ENCODE measurements around the gene ACKR3.

The ACKR3 gene

DNA sequence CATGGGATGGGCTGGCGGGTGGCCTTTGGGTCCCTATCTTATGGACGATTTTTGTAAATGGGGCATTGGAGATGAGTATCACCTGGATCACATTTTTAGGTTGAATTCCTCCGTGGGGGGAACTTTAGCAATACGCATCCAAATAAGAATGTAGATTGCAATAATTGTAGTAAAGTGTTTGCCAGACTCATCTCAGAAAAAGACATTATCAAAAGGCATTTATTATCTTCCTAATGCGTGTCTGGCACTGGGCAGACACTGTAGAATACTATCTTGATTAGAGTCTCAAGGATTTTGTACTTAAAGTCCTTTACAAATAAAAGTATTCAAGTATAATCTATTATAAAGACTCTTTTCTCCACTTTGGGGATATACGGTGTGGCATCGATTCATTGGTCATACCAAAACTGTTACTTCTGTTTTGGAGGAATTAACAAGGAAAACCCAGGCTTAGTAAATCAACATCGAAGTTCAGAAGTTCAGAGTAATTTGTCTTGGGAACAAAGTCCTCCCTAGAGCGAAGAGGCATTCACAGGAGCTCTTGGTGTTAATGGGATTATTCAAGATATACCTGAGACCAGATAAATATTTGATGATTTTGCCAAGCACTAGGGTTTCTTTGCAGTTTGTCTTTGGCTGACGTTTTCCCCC, 578 bp upstream of the ACKR3 start:
- DNase-seq (ENCODE audit: low read depth in 2 of 2), result no peak

DNA sequence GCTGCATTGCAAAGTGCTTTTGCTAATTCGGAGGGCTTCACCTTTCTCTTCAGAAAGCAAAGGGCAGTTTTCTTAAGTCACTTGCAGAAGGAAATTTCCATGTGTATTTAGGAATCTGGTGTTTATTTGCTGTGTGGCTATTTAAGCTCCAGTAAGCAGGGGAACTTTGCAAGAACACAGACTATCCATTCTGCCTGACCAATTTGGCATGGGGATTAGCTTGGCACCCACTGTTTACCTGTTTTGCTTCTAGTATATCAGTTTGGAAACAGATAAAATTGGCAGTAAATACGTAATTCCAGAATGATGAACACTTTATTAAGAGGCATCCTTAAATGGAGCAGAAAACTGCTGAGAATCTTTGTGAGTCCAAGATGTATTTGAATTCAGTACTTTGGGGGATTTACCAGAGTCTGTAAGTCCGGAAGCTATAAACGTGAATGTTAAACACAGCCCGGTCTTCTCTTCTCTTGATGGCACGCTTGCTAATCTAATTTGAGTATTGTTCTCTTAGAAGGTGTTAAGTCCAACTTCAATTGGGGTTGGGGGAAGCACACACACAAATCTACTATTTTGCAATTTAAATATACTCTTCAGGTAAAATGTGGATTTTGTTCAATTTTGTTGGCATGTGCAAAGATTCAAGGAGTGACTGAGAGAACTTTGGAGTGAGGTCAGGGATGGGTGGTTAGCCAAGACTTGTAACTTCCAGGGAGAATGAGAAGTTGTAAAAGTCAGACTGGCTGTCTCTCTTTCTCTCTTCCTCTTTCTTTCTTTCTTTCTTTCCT, 650 bp downstream of the ACKR3 start:
- DNase-seq (ENCODE audit: low read depth in 2 of 2), result no peak

DNA sequence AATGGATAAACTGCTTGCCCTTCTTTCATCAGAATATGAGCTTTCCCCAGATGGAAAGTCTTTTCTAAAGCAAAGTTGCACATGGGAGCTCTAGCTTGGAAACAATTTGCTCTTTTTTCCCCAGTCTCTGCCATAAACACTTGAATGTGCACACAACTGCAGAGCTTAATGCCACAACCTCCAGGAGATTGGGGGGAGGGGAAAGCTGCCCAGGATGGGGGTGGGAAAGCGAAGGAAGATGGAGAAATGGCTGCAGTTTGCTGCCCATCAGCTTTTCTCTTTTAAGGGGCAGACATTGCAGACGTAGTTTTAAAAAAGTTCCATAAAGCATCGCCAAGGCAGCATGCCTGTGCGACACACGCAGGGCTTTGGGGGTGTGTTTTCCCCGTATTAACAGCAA, 1.5 kb downstream of the ACKR3 start:
- no peak for DNase-seq (ENCODE audit: low read depth in 2 of 2)

DNA sequence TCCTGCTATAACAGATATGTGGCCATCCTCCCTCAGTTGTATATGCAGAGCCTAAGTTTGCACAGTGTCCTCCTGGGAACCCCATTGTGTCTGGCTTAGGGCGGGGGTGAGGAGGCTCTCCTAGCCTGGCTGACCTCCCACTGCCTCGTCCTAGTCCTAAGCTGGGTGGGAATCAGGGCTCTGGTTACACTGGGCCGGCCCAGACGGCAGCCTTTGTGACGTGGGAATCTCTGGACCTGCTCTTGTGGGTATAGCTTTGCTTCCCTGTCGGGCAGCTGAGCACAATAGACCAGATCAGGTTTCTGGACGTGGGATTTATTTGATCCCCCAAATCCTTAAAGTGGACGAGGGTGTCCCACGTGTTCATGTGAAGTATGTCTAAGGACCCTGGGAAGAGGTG, 2.9 kb downstream of the ACKR3 start:
- no peak for DNase-seq (ENCODE audit: low read depth in 2 of 2)

DNA sequence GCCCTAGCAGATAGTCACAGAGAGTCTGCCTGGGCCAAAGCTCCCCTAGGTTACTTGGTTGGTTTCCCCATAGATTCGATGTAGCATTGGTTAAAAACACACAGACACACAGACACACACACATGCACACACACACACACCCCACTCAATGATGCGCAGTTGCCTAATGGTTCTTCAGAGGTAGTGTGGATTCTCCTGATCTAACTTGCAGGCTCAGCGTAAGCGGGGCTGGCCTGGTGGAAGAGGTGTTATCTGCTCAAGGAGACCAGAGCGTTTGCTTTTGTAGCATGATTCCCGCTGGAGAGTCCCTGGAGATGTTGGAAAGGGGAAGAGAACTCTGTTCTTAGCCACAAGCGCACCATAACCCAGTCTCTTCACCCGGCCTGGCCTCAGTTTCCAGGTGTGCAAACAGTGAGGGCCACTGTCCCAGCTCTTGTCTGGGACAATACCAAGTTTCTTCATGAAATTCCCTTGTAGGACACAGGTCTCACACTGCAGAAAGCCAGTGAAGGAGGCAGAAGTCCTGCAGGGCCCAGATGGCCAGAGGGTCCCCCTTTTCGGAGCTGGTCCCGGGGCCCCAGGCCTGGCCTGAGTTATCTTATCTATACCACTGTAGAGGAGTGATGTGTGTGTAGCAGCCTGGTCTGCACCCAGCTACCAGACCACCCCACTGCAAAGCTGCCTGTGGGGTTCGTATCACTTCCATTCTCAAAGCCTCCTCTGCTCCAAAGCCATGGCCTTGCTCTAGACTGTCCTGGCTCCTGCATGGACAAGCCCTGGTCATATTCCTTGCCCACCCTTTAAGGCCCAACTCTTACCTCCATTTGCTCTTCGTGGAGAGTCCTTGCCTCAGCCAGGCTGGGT, 3.7 kb downstream of the ACKR3 start:
- DNase-seq (ENCODE audit: low read depth in 2 of 2), result no peak

DNA sequence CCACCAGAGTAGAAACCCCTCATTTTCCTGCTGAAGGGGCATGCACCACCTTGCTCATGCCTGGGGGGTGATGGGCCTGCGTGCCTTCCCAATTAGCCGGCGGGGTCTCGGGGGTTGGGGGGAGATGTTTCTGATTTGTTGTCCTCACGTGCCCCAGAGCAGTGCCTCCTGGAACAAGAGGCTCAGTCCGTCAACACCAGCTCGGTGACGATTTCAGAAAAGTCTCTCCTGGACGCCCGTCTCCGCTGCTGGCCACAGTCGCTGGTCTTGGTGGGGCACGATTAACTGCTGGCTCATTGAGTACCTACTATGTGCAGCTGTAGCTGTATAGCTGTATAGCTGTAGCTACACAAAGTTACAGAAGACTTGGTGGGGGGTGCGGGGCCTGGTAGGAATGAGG, 4.4 kb downstream of the ACKR3 start:
- no peak for DNase-seq (ENCODE audit: low read depth in 2 of 2)

DNA sequence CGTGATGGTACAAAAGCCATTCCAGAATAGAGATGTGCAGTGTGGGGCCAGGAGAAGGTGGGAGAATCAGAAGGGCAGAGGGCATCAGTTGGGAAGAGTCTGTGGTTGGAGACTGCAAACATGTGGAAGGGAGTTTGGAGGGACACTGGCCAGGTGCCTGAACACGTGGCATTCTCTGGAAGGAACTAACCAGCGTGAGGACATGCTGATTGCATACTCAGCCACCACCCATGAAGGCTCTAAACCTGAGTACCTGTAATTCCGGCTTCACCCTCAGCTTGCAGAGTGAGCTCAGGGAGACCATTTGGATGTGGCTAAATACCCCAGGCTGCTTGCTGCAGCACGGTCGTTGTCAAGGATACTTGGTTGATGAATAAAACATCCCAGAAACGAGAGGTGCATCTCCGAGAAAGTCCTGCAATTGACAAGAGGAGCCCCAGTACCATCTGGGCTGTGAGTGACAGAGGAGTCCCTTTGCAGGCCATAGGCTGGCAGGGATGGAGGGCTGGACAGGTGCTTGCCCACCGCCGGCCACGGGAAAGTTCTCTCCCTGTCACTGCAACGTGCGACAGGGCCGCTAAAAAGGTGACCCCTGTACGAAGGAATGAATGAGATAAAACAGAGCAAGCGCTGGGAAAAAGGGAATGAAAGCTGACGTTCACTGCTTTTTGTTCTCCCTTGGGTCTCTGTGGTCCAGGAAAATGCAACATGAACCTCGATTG, 5.0 kb downstream of the ACKR3 start:
- DNase-seq (ENCODE audit: low read depth in 2 of 2), result no peak

DNA sequence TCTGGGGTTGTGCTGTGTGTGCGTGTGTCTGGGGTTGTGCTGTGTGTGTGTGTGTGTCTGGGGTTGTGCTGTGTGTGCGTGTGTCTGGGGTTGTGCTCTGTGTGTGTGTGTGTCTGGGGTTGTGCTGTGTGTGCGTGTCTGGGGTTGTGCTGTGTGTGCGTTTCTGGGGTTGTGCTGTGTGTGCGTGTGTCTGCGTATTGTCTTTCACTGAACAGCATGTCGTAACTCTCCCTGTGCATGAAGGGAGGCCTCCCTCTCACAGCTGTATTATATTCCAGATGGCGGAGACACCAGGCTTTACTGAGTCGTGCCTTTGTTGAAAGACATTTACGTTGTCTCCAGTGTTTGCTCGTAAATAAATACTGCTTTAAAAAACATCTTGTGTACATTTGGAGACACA, 5.9 kb downstream of the ACKR3 start:
- no peak for DNase-seq (ENCODE audit: low read depth in 2 of 2)

DNA sequence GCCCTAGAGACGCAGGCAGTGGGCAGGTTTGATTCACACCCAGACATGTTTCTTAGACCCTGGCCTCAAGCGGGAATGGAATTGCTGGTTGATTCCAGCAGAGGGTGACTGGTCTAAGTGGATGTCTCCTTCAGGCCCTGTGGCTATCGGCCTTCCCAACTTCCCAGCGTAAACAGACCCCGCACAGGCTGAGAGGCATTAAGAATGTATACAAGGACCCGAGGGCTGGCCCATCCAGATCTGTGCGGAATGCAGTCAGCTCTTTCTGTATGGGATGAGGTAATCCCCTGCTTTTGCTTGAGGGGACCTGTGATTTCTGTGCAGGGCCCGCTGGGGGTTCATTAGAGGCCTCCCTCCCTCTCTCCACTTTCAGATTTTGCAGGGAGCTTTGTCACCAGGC, 6.5 kb downstream of the ACKR3 start:
- DNase-seq (ENCODE audit: low read depth in 2 of 2), result no peak

DNA sequence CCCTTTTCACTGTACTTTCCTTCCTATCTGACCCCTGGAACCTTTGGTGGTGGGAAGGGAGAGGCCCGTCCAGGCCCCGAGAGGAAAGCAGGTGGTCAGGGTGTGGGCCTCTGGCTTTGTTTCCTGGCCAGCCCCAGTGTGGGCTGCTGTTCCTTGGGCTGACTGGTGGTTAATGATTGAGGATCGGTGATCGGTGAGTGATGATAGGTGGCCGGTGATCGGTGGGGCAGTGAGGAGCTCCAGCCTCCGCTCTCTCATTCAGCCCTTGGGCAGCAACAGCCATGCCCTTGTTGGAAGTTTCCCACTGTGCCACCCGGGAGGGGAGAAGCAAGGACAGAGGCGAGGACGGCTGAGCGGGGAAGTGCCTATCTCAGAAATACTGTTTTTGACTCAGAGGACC, 7.3 kb downstream of the ACKR3 start:
- DNase-seq (ENCODE audit: low read depth in 2 of 2), result no peak

DNA sequence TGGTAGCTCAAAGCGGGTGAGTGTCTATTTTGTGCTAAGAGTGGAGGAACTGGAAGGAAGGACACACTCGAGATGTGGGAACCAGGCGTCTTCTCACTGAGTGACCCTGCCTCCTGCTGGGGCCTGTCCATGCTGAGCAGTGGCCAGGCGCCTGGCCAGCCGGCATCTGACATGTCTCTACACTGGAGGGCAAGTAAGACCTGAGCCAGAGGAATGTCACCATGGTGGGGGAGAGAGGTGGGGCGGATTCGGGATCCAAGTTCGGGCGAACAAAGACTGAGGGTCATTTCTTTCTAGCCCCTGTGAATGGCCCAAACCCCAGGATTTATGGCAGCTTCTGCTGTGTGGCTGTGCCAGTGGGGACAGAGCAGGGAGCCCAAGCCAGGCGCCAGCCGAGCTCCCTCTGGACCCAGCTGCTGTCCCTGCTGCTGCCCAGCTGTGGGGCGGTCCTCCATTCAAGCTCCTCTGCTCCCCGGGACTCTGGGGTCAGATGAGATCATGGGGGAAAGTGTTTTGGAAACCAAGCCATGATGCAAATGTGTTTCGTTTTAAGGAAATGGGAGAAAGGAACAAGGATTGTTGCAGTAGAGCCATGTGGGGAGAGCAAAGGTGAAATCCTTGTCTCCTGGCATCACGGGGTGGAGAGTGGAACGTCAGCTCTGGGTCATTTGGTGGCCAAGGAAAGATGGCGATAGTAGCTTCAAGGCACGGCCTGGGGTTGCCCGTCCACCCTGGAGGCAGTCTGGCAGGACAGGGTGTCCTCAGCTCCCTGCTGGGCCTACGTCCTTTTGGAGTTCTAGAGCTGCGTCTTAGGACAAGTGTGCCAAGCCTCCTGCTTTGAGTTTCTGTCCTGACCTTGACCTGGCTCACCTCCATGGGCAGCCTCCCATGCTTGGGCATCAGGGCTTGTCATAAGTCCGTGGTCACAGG, 8.1 kb downstream of the ACKR3 start:
- DNase-seq (ENCODE audit: low read depth in 2 of 2), result no peak

DNA sequence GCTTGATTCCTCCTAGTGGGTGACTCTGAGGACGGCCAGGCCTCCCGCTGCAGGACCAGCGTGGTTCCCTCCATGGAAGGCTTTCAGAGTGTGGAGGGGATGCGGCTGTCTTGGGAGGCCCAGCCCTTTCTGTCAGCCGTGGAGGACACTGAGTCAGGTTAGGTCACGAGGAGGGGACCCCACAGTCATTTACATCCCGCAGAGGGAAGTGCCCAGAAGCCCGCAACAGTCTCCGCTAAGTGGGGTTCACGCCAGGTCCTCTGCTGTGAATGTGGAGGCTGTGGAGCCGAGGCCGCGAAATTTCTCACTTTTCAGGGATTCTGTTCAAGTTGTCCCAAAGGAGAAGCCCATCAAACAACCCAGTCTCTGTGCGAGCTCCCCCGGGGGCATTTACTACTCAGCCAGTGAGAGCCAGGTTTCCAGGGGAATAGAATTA, 8.8 kb downstream of the ACKR3 start:
- DNase-seq (ENCODE audit: low read depth in 2 of 2), result no peak

DNA sequence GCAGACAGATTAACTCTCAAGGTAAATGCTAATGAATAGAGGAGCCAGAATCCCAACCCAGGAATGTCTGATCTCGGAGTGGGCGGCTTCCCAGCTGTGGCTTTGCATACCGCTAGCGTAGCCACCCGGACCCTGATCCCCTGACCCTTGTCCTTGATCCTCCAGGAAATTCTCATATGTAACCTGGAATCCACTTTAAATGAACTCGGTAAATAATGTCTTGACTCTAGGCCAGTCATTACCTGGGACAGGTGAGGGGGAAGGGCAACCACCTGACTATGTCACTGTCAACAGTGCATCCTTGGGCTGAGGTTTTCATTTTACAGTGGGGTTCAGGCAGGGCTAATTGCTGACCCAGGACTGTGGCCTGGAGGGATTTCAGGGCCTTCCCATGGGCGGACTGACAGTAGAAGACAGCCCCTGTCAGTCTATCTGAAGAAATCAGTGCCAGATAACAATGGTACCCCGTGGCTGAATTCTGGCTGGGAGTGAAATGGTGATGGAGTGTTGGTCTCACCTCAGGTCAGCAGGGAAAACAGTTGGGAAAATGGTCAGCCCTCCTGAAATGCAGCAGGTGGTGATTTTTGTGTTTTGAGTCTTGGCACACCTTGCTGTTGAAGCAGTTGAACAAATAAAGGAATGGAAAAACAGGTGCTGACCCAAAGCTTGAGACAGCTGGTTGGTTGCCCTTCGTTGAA, 9.6 kb downstream of the ACKR3 start:
- DNase-seq (ENCODE audit: low read depth in 2 of 2), result no peak

DNA sequence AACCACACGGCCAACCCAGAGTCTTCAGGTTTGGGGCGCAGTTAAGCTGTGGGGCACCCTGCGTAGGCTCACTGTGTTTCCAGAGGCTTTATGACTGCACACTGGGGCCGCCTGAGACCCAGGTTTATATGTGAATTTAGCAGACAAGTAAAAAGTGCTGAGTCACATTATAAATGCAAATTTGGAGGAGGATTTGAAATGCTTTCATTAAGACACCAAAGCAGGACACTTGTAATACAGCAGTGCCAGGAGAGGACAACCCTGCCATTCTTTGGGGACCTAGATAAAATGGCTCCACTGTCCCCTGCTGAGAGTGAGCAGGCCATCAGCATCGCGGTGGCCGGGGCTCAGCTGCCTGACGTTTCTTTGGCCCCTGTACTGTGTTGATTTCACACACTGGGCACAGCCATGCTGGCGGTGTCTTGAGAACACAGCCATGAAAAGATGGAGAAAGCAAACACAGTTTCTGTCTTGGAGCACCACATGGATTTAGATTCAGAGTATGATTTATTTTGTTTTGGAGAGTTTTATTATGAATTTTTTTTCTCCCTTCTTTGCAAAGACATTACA, 10.2 kb downstream of the ACKR3 start:
- no peak for DNase-seq (ENCODE audit: low read depth in 2 of 2)

DNA sequence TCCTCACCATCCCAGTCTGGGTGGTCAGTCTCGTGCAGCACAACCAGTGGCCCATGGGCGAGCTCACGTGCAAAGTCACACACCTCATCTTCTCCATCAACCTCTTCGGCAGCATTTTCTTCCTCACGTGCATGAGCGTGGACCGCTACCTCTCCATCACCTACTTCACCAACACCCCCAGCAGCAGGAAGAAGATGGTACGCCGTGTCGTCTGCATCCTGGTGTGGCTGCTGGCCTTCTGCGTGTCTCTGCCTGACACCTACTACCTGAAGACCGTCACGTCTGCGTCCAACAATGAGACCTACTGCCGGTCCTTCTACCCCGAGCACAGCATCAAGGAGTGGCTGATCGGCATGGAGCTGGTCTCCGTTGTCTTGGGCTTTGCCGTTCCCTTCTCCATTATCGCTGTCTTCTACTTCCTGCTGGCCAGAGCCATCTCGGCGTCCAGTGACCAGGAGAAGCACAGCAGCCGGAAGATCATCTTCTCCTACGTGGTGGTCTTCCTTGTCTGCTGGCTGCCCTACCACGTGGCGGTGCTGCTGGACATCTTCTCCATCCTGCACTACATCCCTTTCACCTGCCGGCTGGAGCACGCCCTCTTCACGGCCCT, 11.2 kb downstream of the ACKR3 start:
- no peak for DNase-seq (ENCODE audit: low read depth in 2 of 2)

DNA sequence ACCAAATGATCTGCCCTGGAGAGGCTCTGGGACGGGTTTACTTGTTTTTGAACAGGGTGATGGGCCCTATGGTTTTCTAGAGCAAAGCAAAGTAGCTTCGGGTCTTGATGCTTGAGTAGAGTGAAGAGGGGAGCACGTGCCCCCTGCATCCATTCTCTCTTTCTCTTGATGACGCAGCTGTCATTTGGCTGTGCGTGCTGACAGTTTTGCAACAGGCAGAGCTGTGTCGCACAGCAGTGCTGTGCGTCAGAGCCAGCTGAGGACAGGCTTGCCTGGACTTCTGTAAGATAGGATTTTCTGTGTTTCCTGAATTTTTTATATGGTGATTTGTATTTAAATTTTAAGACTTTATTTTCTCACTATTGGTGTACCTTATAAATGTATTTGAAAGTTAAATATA, 11.9 kb downstream of the ACKR3 start:
- no peak for DNase-seq (ENCODE audit: low read depth in 2 of 2)

DNA sequence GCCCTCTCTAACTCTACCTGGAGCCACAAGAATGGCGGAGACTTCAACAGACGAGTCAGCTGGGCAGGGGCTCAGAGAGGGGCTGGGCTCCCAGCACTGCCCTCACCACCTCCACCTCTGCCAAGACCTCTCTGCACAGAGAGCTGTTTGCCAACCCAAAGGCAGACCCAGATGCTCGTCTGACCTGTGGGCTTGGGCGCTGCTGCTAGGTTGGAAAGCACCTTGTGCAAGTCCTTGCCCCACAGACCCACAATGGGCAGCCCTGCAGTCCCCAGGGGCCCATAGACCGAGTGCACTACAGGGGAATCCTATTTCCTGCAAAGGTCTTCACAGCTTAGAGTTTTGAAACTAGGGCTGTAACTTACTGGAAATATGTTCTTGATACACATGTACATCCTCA, 13.3 kb downstream of the ACKR3 start:
- no peak for DNase-seq (ENCODE audit: low read depth in 2 of 2)

DNA sequence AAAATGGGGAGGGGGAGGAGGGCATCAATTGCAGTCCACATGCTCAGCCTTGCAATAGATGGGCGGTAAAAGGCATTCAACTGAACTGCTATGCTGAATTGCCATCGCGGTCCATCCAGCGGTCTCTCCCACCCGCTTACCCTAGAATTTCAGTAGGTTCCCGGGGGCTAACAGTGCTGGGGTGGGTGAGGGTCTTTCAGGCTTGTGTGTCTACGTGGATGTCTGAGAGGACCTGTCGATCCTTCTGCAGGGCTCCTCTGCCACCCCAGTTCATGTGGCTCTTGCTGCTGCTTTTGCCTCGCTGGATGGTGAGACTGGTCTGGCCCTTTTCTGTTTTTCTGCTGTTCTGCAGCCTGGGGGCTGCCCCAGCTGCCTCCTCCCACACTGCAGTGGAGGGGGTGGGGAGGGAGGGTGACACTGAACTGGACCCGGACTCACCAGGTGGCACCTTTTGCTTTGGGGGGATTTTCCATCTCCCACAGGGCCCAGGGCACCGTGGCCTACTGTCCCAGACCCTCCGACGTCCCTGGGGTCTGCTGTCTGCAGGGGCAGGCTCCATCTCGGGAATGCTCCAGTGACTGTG, 14.1 kb downstream of the ACKR3 start:
- no peak for DNase-seq (ENCODE audit: low read depth in 2 of 2)
